Putamen (tissue), 1 donor: ENCODE data around the gene WNT9A.

Experiments
- DNase-seq: peaks from one replicate; pipeline ENCODE4 v3.0.0-alpha.2; 2016; ENCODE audit warnings: low spot score

Gene WNT9A

DNA sequence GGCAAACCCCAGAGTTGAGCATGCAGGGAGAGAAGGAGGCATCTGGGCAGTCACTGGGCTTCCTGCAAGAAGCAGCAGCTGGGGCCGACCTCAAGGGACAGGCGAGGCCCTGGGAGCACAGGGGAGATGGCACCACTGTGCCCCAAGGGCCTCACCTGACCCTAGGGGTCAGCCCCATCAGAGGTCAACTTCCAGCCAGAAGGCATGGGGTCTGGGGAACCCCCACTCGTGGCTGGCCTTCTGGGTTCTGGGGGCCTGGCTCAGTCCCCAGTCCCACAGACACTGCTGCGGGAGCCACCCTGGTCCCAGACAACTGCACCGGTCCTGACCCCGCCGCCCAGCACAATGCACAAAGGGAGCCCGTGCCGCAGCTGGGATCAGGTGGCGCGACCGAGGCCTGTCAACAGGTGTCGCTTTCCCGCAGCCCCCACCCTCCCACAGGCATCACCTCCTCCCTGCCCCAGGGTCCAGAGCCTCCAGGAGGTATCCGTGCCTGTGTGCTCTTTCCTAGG lies 6.2 kb downstream of the WNT9A start:
- no peak for DNase-seq

DNA sequence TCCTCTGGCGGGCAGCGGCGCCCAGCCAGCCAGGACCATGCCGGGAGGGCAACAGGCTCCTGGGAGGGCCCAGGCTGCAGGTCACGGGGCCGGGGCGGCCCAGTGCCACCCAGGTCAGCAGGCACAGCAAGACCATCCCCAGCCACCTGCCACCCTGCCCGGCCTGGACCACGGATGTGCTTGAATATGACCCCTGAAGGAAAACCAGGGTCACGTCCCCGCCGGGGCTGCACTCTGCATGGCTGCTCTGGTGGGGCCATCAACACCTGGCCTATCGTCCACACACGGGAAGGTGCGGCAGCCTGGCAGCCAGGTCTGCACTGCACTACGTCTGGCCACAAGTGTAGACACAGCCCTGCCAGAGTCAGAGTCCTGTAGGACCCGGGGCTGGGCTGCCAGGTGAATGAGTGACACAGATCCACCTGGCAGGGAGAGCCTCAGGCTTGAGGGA lies 6.9 kb downstream of the WNT9A start:
- DNase-seq, result no peak

GRCh38 chr1:227939791-227940771 lies 7.7 kb downstream of the WNT9A start:
- DNase-seq, result no peak

GRCh38 chr1:227938911-227939790 lies 8.6 kb downstream of the WNT9A start:
- no peak for DNase-seq

- no peak for DNase-seq
Measured at GRCh38 chr1:227938276-227938675, 9.5 kb downstream of the WNT9A start.

DNA sequence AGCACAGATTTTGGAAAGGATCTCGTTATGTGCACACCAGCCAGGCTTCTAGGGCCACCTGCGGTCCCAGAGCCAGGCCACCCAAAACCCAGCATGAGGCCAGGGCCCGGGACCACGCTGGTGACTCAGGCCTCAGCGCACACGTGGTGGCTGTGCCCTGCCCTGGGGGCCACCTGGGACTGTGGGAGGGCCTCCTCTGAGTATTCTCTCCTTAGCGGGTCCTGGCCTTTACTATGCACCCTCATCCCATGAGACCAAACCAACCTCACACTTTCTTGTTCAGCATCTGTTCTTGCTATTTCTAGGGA lies 9.9 kb downstream of the WNT9A start:
- no peak for DNase-seq

- DNase-seq, result no peak
Measured at GRCh38 chr1:227937031-227937837, 10.5 kb downstream of the WNT9A start.

- no peak for DNase-seq
Measured at GRCh38 chr1:227935826-227936225, 11.9 kb downstream of the WNT9A start.

DNA sequence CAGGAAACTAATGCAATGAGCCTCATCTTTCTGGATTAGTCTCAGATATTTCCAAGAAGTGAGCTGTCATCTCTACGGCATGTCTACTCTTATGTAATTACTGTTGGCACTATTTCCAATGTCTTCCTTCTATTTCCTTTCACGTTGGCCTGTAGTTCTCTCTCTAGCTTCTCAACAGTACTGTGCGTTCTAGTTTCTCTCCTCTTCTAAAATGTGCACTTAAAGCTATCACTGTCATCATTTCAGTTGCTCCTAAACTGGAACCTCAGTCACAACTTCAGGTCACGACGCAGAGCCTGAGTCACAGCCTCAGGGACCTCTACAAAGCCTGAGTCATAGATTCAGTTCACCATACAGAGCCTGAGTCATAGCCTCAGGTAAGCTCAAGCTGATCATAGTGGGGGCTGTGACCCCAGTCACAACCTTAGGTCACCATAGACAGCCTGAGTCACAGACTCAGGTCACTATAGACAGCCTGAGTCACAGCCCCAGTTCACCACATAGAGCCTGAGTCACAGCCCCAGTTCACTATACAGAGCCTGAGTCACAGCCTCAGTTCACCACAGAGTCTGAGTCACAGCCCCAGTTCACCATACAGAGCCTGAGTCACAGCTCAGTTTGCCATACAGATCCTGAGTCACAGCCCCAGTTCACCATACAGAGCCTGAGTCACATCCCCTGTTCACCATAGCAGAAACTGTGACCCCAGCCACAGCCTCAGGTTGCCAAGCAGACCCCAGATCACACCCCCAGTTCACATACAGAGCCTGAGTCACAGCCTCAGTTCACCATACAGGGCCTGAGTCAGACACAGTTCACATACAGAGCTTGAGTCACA lies 13.0 kb downstream of the WNT9A start:
- DNase-seq, result no peak

DNA sequence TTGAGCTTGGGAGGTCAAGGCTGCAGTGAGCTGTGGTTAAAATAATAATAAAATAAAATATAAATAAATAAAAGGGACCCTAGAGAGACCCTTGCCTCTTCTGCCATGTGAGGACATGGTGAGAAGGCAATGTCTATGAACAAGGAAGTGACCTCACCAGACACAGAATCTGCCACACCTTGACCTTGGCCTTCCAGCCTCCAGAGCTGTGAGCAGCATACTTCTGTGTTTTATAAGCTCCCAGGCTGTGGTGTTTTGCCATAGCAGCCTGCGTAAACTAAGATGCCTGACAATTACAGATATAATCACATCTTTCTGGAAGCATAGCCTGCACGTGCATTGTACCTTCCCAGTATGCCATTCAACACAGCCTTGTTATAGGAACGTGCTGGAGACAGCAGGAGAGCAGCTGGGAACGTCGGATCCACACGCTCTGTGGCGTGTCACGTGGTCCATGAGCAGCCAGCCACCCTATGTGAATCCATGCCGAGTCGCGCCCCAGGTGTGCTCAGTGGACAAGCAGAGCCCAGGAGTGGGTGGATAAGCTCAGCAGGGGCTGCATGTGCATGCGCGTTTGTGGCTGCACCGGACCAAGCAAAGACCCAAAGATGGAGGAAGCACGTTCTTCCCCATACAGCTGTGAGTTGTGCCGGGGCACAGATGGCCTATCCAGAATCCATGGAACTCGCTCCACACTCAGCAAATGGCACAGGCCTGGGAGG lies 17.8 kb downstream of the WNT9A start:
- no peak for DNase-seq

DNA sequence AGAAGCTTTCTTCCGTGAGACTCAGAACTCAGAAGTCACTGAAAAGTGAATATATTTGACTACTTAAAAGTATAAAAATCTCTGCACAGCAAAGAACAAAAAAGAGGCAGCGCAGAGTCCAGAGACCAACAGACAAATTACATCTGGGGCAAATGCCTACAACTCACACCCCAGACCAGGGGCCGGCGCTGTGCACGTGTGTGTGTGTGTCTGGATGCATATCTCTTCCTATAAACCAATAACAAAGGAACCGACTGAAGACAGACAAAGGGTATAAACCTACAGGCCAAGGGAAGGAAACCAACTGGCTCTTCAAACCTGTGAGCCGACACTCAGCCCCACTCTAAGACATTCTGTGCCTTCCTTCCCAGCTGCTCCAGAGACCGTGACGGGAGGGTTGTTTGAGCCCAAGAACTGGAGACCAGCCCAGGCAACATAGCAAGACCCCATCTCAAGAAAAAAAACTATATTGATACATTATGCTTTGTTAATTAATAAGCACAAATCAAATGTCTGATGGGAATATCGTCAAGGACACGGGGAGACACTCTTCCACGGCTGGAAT lies 18.8 kb downstream of the WNT9A start:
- no peak for DNase-seq

DNA sequence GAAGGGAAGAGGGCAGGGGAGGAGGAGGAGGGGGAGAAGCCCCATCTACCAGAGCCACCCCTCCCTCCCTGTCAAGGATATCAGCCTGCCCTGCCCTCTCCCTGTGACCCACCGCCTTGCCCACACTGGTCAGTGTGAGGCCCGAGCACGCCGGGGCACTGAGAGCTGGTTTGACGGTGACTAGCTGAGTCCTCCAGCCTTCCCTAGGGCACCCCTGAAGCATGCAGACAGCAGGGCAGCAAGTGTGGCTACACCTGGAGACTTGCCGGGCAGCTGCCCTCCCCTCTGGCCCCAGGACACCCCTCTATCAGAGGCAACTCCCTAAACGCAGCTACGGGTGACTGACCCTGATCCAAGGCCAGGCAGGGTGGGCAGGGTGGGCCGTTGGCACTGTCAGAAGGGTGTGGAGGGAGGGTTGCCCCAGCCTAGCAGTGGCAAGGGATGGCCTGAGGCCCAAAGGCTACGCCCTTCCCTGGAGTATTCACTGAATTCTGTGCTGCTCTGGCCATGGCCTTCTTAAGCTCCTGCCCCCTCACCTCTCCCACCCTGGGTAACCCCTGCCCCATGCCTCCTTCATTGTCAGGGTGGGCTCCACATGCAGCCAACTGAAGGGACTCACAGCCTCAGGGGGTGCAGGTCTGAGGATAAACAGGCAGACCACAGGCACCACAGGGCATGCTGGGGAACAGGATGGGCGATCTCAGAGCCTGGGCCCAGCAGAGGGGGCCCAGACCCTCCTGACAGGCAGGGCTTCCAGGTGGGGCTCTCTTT lies 19.6 kb downstream of the WNT9A start:
- DNase-seq, result no peak

DNA sequence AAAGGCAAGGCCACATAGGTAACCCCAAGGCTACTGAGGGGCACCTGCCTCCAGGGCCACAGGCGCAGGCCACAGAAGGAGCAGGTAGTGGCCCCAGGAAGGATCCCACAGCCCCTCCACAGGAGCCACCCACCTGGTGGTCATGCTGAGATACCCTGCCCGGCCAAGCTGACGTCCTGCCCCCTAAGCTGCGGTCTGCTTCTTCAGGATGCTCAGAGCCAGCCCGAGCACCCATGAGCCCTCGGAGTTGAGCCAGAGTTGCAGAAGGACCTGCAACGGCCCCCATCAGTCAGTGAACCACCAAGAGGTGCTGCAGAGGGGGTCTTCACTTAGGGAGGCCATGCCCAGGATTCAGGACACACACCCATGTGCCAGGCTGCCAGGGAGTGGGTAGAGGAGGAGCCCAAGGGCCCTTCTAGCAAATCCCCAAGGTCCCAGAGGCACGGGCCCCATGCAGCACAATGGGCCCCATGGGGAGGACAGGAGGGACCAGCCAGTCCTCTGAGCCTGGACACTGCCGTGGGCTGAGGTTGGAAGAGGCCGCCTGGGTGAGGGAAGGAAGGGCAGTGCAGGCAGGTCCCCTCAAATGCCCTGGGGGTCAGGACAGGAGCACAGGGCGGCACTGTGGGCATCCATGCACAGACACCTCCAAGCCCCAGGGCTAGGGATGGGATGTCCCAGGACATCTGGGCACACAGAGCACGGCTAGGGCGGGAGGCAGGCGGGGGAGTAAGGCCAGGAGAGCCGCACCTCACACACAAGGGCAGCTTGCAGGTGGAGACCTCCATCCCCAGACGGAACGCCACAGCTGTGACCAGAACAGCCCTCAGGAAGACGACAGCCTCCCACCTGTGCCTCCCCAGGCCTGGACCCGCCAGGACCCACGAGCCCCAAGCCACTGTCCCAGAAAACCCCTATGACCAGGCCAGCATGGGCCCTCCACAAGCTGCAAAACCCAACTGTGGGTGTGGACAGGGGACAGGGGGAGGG lies 20.5 kb downstream of the WNT9A start:
- no peak for DNase-seq

DNA sequence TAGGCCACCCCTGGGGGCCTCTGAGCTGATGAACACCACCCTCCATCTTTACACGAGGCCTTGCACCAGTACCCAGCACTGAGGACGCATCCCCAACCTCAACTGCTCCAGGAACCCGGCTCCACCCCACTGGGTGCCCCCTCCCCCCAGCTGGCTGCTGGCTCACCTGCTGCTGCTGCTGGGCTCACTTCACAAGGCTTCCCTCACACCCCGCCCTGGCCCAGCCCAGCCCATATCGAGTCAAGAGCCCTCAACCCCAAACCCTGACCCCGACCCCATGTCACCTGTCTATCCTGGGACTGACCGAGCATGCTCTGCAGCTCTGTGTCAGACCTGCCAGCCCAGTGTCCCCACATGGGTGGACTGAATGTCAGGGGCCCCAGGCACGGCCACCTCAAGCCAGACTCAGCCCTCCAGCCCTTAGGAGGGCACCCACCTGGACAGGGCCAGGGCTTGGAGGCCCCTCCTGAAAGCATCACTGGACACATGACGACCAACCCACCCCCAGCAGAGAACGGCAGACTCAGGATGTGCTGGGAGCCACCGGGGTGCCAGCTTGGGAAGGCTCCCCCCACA lies 21.4 kb downstream of the WNT9A start:
- DNase-seq, result no peak

GRCh38 chr1:227925582-227926198 lies 22.0 kb downstream of the WNT9A start:
- no peak for DNase-seq

DNA sequence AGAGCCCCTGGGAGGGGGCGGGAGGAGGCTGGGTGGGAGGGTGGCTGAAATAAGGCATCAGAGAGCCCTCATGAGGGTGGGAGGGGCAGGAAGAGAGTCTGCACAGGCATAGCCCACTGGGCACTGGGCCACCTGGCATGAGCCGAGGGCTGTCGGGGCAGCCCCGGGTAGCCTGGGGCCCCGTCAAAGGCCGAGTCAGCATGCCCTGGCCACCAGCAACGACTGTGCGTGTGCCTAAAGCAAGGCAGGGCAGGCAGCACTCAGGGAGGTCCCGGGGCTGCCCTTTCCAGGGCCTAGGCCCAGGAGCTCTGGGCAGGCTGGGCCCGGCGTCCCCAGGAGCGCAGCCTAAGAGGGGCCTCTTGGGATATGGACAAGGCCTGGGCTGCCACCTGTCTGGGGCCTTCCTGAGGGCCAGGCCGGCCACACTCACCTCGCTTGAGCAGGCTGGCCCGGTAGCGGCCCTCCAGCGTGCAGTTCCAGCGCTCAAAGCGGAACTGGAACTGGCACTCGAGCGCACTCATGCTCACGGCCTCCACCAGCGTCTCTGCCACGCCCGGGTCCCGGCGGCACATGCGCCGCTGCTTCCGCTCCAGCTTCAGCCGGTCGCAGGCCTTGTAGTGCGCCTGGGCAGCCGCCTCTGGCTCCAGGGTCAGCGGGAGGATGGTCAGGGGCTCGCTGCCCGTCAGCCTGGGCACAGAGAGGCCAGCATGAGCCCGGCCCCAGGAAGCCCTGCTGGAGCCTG lies 22.7 kb downstream of the WNT9A start:
- no peak for DNase-seq
